NB4 (cell line): ENCODE measurements around the gene TRAK1.

ENCODE experiments used
- DNase-seq: peaks from one replicate; pipeline ENCODE4 v3.0.0; 2010; ENCODE audit warnings: low read depth
- H3K4me3 ChIP-seq: one replicate; pipeline ENCODE4 v1.5.1; 2011; ENCODE audit warnings: mild to moderate bottlenecking, low read depth, low read length, moderate library complexity
- CTCF ChIP-seq: IDR thresholded peaks from one replicate; pipeline ENCODE4 v1.5.1; 2012; ENCODE audit warnings: low read depth, low read length
- MAX ChIP-seq: IDR thresholded peaks from 2 replicates; pipeline ENCODE4 v1.6.1; 2011; ENCODE audit warnings: low read depth, low read length
- MYC ChIP-seq: IDR thresholded peaks from 2 replicates; pipeline ENCODE4 v1.6.1; 2011; ENCODE audit warnings: low read depth, low read length
- POLR2A ChIP-seq: IDR thresholded peaks from 2 replicates; pipeline ENCODE4 v1.6.1; 2011; ENCODE audit warnings: mild to moderate bottlenecking; ENCODE audit not compliant: insufficient read length; ENCODE audit errors: extremely low read depth

Gene TRAK1

DNA sequence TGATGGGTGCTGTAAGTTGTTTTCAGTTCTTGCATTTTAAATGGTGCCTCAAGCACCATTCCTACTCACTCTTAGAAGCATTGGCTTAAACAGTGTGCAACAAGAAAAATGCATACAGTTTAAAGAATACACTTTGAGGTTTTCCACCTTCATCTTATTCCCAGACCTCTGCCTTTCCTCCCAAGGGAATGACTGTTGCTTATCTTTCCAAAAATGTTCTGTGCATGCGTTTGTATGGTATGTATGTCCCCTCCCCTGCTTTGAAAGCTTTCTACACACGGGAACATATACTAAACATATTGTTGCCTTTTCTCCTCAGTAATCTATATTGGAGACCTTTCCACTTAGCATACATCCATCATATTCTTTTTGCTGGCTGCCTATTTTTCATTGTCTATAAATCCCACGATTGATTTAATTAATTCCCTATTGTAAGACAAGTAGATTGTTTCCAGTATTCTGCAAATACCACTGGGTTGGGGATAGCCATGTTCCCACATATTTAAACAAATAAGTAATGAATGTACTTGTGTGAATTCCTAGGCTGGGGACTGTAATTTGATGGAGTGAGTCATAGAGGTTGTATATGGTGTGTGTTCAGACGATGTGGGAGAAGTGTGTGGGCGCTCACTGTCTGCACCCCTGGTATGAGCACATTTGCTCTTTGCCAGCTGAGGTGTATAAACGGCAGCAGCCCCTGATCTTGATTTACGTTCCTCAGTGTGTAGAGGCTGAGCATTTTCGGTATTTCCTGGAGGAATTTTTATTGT, 5.8 kb downstream of the TRAK1 start:
- no peak for TF ChIP-seq MAX
- TF ChIP-seq POLR2A: no peak
- TF ChIP-seq MYC: no peak
- TF ChIP-seq CTCF: no peak
- DNase-seq: no peak
- H3K4me3 ChIP-seq: no peak overlapping the region

DNA sequence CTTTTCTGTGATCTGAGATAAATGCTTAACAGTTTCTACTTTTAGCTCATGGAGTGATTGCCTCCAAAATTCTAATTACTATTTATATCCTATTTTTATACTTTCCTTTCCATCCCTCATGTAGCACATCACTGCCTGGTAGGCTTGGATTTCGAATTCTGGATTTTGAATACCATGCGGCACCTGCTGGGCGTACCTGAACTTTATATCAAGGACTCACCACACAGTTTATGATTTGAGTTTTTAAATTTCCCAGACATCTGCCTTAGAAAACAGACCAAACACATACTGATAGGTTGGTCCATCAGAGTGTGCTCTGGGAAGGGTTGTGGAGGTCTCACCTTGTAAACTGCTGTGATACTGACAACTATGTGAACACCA, 6.4 kb downstream of the TRAK1 start:
- no peak overlapping the region for H3K4me3 ChIP-seq
- TF ChIP-seq CTCF: no peak
- TF ChIP-seq POLR2A: no peak
- TF ChIP-seq MAX: no peak
- no peak for TF ChIP-seq MYC
- DNase-seq: no peak

DNA sequence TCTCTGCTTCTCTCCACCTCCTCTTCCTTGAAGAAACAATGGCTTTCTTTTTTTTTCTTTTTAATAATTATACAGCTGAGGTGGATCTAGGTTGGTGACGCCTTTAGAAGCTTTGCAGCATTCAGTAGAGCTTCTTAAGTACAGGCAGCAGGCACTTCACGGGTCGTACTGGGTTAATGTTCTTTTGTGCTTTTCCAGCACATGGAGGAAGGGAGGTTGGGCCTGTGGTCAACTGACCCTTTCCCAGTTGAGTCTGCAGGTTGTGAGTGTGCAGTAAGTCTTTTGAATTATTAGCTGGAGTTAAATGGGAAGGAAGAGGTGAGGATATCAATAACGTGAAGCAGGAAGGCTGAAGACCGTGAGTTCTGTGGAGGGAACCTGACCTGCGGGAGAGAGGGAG, 7.0 kb downstream of the TRAK1 start:
- TF ChIP-seq MAX (no peak), MYC (no peak), POLR2A (no peak), CTCF (no peak)
- H3K4me3 ChIP-seq: no peak overlapping the region
- DNase-seq: no peak

GRCh38 chr3:42099020-42099765, 8.0 kb downstream of the TRAK1 start:
- H3K4me3 ChIP-seq: no peak overlapping the region
- DNase-seq: no peak
- TF ChIP-seq MYC (no peak), MAX (no peak), POLR2A (no peak), CTCF (no peak)

- no peak overlapping the region for H3K4me3 ChIP-seq
- TF ChIP-seq POLR2A (no peak), CTCF (no peak), MAX (no peak), MYC (no peak)
- peak; percentile 56 for DNase-seq
Measured at GRCh38 chr3:42101048-42101447, 9.9 kb downstream of the TRAK1 start.
